DOHH2 (cell line): Measurements from ENCODE around the gene TEX14.

Experiments used
- EZH2phosphoT487 ChIP-seq: fragments of 200-600 bp; sonication (generic); IDR thresholded peaks from 2 replicates; pipeline ENCODE4 v1.6.1; 2017; ENCODE audit warnings: borderline replicate concordance, mild to moderate bottlenecking, antibody characterized with exemption, low read length, moderate library complexity, mixed read lengths
- TF ChIP-seq, protein P1 (sequence below): fragments of 200-600 bp; sonication (generic); IDR thresholded peaks from one replicate; pipeline ENCODE4 v1.5.1; 2014; ENCODE audit warnings: antibody characterized with exemption, mild to moderate bottlenecking, low read depth, low read length; ENCODE audit not compliant: poor library complexity, severe bottlenecking

DNA sequence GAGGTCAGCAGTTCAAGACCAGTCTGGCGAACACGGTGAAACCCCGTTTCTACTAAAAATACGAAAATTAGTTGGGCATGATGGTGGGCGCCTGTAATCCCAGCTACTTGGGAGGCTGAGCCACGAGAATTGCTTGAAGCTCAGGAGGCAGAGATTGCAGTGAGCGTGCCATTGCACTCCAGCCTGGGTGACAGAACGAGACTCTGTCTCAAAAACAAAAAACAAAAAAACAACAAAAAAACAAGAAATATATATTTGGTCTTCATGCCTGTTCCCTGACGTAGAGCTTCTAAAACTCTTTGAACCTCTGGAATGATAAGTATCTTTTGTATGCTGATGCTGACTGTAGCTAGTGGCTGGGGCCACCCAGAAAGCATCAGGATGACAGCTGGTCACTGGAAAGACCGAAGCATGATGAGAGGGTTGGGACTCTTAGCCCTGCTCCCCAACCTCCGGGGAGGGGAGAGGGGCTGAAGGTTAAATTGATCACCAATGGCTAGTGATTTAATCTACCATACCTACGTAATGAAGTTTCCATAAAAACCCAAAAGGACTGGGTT is 54.8 kb downstream of the TEX14 start:
- TF ChIP-seq, protein P1, sequence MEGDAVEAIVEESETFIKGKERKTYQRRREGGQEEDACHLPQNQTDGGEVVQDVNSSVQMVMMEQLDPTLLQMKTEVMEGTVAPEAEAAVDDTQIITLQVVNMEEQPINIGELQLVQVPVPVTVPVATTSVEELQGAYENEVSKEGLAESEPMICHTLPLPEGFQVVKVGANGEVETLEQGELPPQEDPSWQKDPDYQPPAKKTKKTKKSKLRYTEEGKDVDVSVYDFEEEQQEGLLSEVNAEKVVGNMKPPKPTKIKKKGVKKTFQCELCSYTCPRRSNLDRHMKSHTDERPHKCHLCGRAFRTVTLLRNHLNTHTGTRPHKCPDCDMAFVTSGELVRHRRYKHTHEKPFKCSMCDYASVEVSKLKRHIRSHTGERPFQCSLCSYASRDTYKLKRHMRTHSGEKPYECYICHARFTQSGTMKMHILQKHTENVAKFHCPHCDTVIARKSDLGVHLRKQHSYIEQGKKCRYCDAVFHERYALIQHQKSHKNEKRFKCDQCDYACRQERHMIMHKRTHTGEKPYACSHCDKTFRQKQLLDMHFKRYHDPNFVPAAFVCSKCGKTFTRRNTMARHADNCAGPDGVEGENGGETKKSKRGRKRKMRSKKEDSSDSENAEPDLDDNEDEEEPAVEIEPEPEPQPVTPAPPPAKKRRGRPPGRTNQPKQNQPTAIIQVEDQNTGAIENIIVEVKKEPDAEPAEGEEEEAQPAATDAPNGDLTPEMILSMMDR = no peak
- no peak for TF ChIP-seq EZH2phosphoT487
